HG03460 (cell line): ENCODE data around the gene MOB3C.
A peak's percentile ranks its signal among the peaks of the same experiment; 100 is the strongest.

ENCODE experiments used
- ATAC-seq: cut with Tn5 transposase; IDR thresholded peaks from one replicate; pipeline ENCODE4 v1.9.1; 2021; ENCODE audit not compliant: unreplicated experiment

MOB3C gene

GRCh38 chr1:46639547-46639946 is 22.9 kb upstream of the MOB3C start:
- no peak for ATAC-seq

GRCh38 chr1:46638921-46639320 is 22.3 kb upstream of the MOB3C start:
- ATAC-seq, result no peak

GRCh38 chr1:46637444-46638083 is 21.0 kb upstream of the MOB3C start:
- no peak for ATAC-seq

DNA sequence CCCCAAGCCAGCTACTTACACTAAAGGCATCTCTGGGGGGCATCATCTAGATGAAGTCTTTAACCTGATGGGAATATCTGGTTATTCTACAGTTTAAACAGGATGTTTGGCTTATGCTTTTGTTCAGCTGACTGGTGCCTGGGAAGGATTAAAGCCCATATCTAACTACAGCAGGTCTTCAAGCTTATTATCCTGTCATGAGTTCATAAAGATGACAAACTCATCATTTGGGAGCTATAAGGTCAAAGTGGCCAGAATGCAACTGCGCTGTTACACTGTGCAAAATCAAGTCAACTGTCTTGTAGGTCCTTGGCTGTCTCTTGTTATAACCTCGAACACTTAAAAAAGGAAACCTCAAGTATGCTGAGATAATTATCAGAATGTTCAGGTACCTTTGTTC is 18.6 kb upstream of the MOB3C start:
- no peak for ATAC-seq

DNA sequence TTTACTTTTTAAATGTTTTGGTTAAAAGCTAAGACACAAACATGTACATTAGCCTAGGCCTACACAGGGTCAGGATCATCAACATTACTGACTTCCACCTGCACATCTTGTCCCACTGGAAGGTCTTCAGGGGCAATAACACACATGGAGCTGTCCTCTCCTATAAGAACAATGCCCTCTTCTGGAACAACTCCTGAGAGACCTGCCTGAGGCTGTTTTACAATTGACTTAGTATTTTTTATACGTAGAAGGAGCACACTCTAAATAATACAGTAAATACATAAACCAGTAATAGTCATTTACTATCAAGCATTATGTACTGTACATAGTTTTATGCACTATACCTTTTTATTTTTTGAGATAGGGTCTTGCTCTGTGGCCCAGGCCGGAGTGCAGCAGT is 14.1 kb upstream of the MOB3C start:
- no peak for ATAC-seq

- ATAC-seq, result no peak
Measured at GRCh38 chr1:46623743-46624644, 7.4 kb upstream of the MOB3C start.

- ATAC-seq, result no peak
Measured at GRCh38 chr1:46622344-46622743, 5.7 kb upstream of the MOB3C start.

DNA sequence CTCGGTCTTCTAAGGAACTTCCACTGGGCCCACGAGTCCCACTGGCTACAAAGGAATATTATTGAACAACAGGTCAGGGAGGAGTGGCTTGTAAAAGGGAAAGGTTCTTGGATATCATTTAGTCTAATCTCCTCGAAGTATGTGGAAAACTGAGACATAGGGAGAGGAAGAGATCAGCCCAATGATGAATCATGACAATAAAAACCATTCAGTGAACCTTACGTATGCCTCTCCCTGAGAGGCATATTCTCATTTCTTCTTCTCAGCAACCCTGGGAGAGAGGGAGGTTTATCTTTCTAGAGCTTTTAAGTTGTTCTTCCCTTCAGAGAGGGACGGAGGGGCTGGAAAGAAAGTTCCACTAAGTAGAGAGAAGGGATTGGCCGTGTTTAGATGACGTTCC is 5.3 kb upstream of the MOB3C start:
- no peak for ATAC-seq

GRCh38 chr1:46619656-46620258 is 3.1 kb upstream of the MOB3C start:
- no peak for ATAC-seq

GRCh38 chr1:46618754-46619415 is 2.3 kb upstream of the MOB3C start:
- ATAC-seq, result no peak

DNA sequence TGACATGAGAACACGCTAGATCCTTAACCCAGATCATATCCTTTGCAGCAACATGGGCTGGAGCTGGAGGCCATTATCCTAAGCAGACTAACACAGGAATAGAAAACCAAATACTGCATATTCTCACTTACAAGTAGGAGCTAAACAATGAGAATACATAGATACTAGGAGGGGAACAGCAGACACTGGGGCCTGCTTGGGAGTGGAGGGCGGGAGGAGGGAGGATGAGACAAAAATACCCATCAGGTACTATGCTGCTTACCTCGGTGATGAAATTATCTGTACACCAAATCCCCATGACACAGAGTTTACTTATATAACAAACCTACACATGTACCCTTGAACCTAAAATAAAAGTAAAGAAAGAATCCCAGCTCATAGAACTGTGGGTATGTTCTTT is 1.2 kb upstream of the MOB3C start:
- ATAC-seq, result no peak

- ATAC-seq, result no peak
Measured at GRCh38 chr1:46617108-46617800, 643 bp upstream of the MOB3C start.

DNA sequence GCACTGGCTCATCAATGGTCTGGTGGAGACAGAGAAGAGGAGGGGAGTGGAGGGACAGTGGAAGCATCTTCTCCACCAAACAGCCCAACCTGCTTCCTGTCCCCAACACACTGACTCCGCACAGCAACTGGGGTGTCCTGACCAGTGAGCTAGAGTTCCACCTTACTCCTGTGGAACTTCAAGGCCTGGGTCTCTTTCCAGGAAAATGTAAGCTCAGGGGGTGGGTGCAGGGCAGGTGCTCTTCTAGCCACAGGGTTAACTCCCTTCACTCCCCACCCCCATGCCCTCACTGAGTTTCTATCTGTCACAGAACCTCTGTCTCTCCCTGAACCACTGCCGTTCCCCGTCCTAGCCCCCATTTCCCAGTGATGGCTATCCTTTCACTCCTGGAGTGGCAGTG is 876 bp downstream of the MOB3C start:
- peak; percentile 2 for ATAC-seq

DNA sequence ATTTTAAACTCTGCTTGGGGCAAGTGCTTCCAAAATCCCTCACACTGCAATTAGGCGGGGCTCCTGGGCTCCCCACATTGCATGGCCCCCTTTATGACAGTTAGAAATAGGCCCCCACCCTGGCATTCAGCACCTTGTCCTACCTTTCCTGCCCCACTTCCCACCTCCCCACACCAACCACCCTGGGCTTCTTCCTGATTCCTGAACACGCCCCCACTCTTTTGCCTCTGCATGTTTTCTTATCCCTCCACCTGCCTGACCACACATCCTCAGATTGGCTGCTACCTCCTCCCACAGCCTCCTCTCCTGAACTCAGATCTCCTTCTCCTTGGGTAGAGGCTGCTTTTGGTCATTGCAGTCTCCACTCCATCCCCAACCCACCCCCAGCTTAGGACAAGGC is 1.5 kb downstream of the MOB3C start:
- ATAC-seq, result no peak

- no peak for ATAC-seq
Measured at GRCh38 chr1:46614604-46614984, 2.0 kb downstream of the MOB3C start.

DNA sequence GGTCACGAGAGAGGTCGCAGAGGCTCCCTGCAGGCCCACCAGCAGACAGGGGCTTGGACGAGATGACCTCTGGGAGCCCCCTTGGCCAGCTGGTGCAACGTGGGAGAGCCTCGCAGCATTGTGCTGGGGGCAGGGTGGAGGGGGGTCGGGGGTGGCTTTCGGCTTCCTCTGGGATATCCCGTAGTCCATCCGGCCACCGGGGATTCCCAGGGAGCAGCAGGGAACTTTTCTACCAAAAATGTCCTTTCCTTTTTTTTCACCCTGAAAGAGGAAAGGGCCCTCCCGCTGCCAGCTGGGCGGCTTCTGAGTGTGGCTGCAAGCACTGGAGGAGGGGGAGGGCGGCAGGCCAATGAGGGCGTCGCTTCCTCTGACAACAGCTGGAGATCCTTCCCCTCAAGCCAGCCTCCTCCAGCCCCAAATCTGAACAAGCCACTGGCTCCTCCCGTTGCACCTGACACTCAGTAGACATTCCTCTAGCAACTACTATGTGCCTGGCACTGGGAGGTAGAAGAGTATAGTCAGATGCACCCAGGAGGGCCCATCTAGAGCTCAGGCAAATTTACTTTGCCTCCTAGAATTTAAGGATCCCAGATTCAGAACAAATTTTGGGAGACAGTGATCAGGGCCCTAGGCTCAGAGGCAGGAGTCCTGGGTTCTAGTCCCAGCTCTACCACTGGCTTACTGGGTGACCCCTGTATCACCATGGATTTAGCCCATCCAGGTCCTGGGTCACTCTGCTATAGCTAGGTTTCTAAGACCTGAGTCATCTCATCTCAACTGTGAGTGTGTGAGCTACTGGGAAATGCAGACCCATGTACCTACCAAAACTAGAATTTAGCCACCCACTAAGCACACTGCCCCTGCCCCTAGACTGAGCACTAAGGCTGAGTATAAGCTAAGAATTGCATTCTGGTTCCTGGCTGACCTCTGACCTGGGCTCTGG is 2.7 kb downstream of the MOB3C start:
- ATAC-seq, result peak; percentile 61

DNA sequence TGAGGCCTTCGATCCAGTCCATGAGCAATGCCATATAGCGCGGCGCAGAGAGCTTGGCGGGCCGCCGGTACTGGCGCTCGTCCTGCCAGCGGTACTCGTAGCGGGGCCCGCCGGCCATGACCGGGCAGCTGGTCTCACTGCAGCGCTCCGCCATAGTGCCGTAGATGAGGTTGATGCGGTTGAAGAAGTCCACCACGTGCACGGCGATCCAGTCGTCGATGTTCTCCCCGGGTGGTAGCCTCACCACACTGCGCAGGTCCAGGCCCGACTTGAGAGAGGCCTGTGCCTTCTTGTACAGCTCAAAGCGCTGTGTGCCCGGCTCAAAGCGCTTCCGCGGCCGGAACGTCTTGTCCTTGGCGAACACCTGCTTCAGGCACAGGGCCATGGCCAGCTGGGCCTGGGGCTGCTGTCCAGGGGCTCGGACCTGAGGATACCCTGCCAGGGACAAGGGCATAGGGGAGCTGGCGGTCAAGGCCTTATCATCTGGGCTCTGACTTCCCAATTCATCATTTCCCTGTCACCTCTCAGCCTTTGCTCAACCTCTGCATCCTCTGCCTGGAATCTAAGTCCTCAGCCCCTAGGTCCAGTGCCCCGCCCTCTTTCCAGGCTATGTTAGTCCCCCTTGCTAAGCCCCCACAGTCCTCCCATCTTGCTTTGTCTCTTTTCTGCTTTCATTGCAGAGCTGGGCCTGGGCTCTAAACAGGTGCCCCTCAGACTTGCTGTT is 3.5 kb downstream of the MOB3C start:
- no peak for ATAC-seq

DNA sequence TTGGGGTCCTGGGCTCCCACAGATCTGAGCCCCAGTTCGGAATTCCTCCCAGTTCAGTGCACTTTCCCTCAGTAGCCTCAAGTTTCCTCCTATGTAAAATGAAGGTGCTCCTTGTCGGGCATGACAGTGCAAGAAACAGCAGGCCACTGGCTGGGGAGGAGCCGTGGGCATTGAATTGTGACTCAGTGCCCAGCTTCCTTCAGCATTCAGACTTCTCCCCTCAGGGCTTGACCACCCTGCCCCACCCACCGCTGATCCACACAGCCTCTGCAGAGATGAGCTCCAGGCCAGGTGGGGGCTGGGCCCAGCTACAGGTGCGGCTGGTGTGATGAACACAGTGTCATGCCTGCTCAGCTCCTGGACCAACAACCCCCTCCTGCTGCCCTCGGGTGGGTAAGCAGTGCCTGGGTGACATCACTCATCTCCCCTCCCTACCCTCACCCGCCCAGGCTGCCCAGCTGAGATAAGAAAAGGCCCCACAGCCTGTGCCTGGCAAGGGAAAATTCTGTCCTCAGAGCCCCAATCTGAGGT is 4.9 kb downstream of the MOB3C start:
- ATAC-seq, result no peak
